Measurements from ENCODE around the gene CHST9.

DNA sequence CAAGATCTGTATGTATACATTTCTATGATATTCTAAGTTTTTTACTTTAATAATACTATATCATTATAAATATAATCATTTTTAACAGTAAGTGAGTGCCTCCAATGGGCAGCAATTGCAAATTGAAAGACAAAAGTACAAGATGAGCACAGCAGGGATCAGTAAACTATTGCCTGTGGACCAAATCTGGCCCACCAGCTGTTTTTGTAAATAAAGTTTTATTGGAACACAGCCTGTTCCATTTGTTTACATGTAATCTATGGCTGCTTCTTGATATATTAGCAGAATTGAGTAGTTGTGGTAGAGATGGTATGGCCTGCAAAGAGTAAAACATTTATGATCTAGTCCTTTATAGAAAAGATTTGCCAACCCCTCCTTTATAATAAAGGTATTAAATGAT, 43.2 kb downstream of the CHST9 start:
- no peak for TF ChIP-seq SP1 (IDR thresholded peaks at IDR 0.05)
- no peak for TF ChIP-seq BHLHE40 (IDR thresholded peaks at IDR 0.05; ENCODE audit: borderline replicate concordance)
- no peak for TF ChIP-seq FOXA1 (IDR thresholded peaks at IDR 0.05)
- TF ChIP-seq L3MBTL2 (conservative IDR thresholded peaks at IDR 0.05), result no peak
- no peak for TF ChIP-seq FOXM1 (IDR thresholded peaks at IDR 0.05; ENCODE audit: borderline replicate concordance)
- TF ChIP-seq SUZ12 (IDR thresholded peaks at IDR 0.05), result no peak

Measured in HEK293T (cell line).